ENCODE data around the gene PLD4. TPM values are rescaled to one million over a fixed set of nuclear protein-coding genes. Genes with fewer than 3 reads are reported as not detected.
"Not testable (repeated sequence)": the region's sequence is repeated elsewhere in the genome, so short reads cannot be mapped to it uniquely, and the experiment has no call there.

The PLD4 gene
- total RNA-seq, 1 experiment from 2014 or later = 0.07 TPM

DNA sequence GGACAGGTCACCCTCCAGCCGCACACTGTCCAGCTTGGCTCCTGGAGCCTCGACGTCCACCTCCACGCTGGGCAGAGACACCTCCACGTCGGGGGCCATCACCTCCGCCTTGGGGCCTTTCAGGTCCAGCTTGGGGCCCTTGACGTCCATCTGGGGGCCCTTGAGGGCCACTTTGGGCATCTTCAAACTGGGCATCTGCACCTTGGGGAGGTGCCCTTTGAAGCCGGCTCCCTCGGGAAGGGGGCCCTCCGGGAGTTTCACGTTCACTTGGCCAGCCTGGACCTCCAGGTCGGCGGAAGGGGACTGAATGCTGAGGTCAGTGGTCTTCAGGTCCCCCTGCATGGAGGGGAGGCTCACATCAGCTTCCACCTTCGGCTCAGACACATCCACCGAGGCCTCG is 25.3 kb downstream of the PLD4 start (continued):
- TF ChIP-seq ARID4B (CRISPR knock-in tag; IDR thresholded peaks at IDR 0.05; ENCODE audit: borderline replicate concordance) (no peak), RORB (CRISPR knock-in tag; IDR thresholded peaks at IDR 0.05) (no peak), ZNF219 (CRISPR knock-in tag; IDR thresholded peaks at IDR 0.05; ENCODE audit: borderline replicate concordance) (no peak), GABPB1 (CRISPR knock-in tag; IDR thresholded peaks at IDR 0.05) (no peak), SMAD4 (CRISPR knock-in tag; IDR thresholded peaks at IDR 0.05) (no peak), ZNF121 (CRISPR knock-in tag; IDR thresholded peaks at IDR 0.05) (no peak), ERG (CRISPR knock-in tag; IDR thresholded peaks at IDR 0.05) (no peak), FOXJ3 (CRISPR knock-in tag; IDR thresholded peaks at IDR 0.05; ENCODE audit: borderline replicate concordance) (no peak)
- TF ChIP-seq, protein P1, sequence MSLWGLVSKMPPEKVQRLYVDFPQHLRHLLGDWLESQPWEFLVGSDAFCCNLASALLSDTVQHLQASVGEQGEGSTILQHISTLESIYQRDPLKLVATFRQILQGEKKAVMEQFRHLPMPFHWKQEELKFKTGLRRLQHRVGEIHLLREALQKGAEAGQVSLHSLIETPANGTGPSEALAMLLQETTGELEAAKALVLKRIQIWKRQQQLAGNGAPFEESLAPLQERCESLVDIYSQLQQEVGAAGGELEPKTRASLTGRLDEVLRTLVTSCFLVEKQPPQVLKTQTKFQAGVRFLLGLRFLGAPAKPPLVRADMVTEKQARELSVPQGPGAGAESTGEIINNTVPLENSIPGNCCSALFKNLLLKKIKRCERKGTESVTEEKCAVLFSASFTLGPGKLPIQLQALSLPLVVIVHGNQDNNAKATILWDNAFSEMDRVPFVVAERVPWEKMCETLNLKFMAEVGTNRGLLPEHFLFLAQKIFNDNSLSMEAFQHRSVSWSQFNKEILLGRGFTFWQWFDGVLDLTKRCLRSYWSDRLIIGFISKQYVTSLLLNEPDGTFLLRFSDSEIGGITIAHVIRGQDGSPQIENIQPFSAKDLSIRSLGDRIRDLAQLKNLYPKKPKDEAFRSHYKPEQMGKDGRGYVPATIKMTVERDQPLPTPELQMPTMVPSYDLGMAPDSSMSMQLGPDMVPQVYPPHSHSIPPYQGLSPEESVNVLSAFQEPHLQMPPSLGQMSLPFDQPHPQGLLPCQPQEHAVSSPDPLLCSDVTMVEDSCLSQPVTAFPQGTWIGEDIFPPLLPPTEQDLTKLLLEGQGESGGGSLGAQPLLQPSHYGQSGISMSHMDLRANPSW (CRISPR knock-in tag; conservative IDR thresholded peaks at IDR 0.05; ENCODE audit: low read depth) = no peak

- DNase-seq (ENCODE audit: low spot score); H3K36me3 Mint-ChIP-seq; H3K9me3 Mint-ChIP-seq; H3K4me3 Mint-ChIP-seq; ATAC-seq; H3K27me3 Mint-ChIP-seq (ENCODE audit: low read depth); CTCF ChIA-PET; POLR2A ChIA-PET; H3K27ac Mint-ChIP-seq; H3K4me1 Mint-ChIP-seq: not testable (repeated sequence)
These were observed 26.0 kb downstream of the PLD4 start for GRCh38 chr14:104950701-104951100.

DNA sequence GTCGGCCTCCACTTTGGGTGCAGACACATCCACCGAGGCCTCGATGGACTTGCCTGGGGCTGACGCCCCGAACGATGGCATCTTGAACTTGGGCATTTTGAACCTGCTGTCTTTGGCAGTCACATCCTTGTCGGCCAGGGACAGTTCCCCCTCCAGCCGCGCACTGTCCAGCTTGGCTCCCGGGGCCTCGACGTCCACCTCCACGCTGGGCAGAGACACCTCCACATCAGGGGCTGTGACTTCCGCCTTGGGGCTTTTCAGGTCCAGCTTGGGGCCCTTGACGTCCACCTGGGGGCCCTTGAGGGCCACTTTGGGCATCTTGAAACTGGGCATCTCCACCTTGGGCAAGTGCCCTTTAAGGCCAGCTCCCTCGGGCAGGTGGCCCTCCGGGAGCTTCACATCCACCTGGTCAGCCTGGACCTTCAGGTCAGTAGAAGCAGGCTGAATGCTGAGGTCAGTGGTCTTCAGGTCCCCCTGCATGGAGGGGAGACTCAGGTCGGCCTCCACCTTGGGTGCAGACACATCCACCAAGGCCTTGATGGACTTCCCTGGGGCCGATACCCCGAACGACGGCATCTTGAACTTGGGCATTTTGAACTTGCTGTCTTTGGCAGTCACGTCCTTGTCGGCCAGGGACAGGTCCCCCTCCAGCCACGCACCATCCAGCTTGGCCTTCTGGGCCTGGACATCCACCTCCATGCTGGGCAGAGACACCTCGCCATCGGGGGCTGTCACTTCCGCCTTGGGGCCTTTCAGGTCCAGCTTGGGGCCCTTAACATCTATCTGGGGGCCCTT is 27.4 kb downstream of the PLD4 start:
- H3K27ac Mint-ChIP-seq; POLR2A ChIA-PET; H3K4me3 Mint-ChIP-seq; CTCF ChIA-PET; H3K9me3 Mint-ChIP-seq; DNase-seq (ENCODE audit: low spot score); H3K27me3 Mint-ChIP-seq (ENCODE audit: low read depth); ATAC-seq; H3K36me3 Mint-ChIP-seq; H3K4me1 Mint-ChIP-seq: not testable (repeated sequence)

DNA sequence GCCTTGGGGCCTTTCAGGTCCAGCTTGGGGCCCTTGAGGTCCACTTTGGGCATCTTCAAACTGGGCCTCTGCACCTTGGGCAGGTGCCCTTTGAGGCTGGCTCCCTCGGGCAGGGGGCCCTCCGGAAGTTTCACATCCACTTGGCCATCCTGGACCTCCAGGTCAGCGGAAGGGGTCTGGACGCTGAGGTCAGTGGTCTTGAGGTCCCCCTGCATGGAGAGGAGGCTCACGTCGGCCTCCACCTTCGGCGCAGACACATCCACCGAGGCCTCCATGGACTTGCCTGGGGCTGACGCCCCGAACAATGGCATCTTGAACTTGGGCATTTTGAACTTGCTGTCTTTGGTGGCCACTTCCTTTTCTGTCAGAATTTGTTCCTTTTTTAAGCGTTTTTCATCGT is 28.4 kb downstream of the PLD4 start:
- H3K27me3 Mint-ChIP-seq (ENCODE audit: low read depth) = peaks cover 3% of the 10 kb centered on the region
- H3K4me1 Mint-ChIP-seq = no peaks in the 10 kb centered on the region
- ATAC-seq = no peak
- POLR2A ChIA-PET = no interaction called here
- H3K4me3 Mint-ChIP-seq = no peak overlapping the region
- H3K27ac Mint-ChIP-seq = no peak overlapping the region
- no peaks in the 10 kb centered on the region for H3K9me3 Mint-ChIP-seq
- CTCF ChIA-PET = no interaction called here
- no peaks in the 10 kb centered on the region for H3K36me3 Mint-ChIP-seq
- DNase-seq (ENCODE audit: low spot score) = no peak
- TF ChIP-seq ZBTB43 (CRISPR knock-in tag; IDR thresholded peaks at IDR 0.05) = no peak
- TF ChIP-seq, protein P1 (CRISPR knock-in tag; conservative IDR thresholded peaks at IDR 0.05; ENCODE audit: low read depth) = no peak
- TF ChIP-seq KAT7 (CRISPR knock-in tag; IDR thresholded peaks at IDR 0.05; ENCODE audit: borderline replicate concordance) = no peak
- TF ChIP-seq ELF4 (CRISPR knock-in tag; IDR thresholded peaks at IDR 0.05; ENCODE audit: low read depth) = no peak
- no peak for TF ChIP-seq MYBL2 (CRISPR knock-in tag; IDR thresholded peaks at IDR 0.05)
- TF ChIP-seq, protein P2, sequence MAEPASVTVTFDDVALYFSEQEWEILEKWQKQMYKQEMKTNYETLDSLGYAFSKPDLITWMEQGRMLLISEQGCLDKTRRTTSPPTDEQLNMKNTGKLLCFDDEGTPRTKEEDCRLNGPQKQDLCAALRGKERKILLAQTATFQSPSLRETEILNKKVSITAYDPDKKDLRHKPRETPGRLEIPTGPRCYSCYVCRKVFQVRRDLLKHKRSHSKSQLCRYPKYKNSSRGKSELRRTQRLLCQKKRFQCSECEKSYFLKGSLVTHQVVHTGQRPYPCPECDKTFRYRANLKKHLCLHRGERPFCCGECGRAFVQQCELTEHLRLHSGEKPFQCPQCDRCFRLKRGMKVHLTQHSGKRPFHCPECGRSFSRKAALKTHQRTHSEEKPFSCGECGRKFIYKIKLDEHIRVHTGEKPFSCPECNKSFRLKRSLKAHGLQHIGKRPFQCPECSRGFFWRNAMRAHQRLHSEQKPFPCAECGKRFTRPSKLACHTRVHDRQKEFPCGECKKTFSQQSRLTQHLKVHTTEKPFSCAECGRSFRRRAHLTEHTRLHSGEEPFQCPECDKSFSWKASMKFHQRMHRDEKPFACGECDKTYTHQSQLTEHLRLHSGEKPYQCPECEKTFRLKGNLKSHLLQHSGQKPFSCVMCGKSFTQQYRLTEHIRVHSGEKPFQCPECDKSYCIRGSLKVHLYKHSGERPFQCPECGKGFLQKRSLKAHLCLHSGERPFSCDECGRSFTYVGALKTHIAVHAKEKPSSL (CRISPR knock-in tag; conservative IDR thresholded peaks at IDR 0.05) = no peak

All from WTC11 (cell line).